Stomach (tissue), 9 donors: ENCODE data around the gene ERC1. TPM values are rescaled to one million over a fixed set of nuclear protein-coding genes. Genes with fewer than 3 reads are reported as not detected.

Experiments
- DNase-seq, 2 donors: peaks; one replicate each; pipeline versions ENCODE4 v3.0.0 to v3.0.0-alpha.2; 2013 to 2019
- H3K27ac ChIP-seq, 5 donors: fragments of 200-600 bp in 4 of 5; sonication (generic) in 4 of 5; one replicate each; pipeline ENCODE4 v1.5.1; 2013 to 2019; ENCODE audit warnings: mild to moderate bottlenecking in 1 of 5, moderate library complexity in 1 of 5
- H3K27me3 ChIP-seq, 3 donors: fragments of 200-600 bp; sonication (generic); one replicate each; pipeline ENCODE4 v1.5.1; 2017 to 2019; ENCODE audit warnings: mixed run types in 1 of 3
- H3K36me3 ChIP-seq, 4 donors: fragments of 200-600 bp; sonication (generic); 1 replicate in 3 of 4; 2 replicates in 1 of 4; pipeline ENCODE4 v1.5.1; 2016 to 2019
- H3K4me1 ChIP-seq, 4 donors: fragments of 200-600 bp; sonication (generic); one replicate each; pipeline ENCODE4 v1.5.1; 2016 to 2019
- H3K4me3 ChIP-seq, 4 donors: fragments of 200-600 bp; sonication (generic) in 3 of 4; one replicate each; pipeline ENCODE4 v1.5.1; 2016 to 2019; ENCODE audit warnings: mild to moderate bottlenecking in 1 of 4
- H3K9me3 ChIP-seq, 4 donors: fragments of 200-600 bp; sonication (generic); one replicate each; pipeline ENCODE4 v1.5.1; 2016 to 2019
- EP300 ChIP-seq: sonication (generic); formaldehyde crosslinking; IDR thresholded peaks from one replicate; pipeline ENCODE4 v1.6.1; 2017; ENCODE audit warnings: antibody characterized with exemption
- POLR2A ChIP-seq, 4 donors: fragments of 450-650 bp; IDR thresholded peaks; one replicate each; pipeline ENCODE4 v1.6.1; 2016; ENCODE audit warnings: antibody characterized with exemption in 4 of 4, control low read depth in 2 of 4, mild to moderate bottlenecking in 1 of 4, moderate library complexity in 1 of 4
- POLR2AphosphoS5 ChIP-seq, 3 donors: sonication (generic); formaldehyde crosslinking; IDR thresholded peaks; one replicate each; pipeline ENCODE4 v1.6.1; 2016; ENCODE audit warnings: antibody characterized with exemption in 3 of 3
- WGBS, 5 donors: extraction: QIAGEN DNeasy Blood & Tissue Kit in 3 of 5; methylation state at CpG; one replicate each; pipeline versions ENCODE4 v1.1.5 to v1.1.7; 2013 to 2018; 5-methylcytosine and 5-hydroxymethylcytosine counted together
- intact Hi-C: fragments of 100-400 bp; cut with DNase I; formaldehyde crosslinking; loops from one replicate; pipeline ENCODE4 v1.15.1; 2023; ENCODE audit warnings: low total_unique reads
- polyA plus RNA-seq, 3 donors: library from polyadenylated mRNA; stranded (reverse); fragments of 200-250 nt; gene quantifications; one replicate each; pipeline ENCODE4 v1.2.3, GENCODE V29; 2013
- total RNA-seq, 5 donors: library from RNA; depleted of rRNA; stranded (reverse); fragments of >200 nt; gene quantifications; one replicate each; pipeline versions ENCODE4 v1.1.0 to v1.2.3, GENCODE V29; 2014 to 2016
- TF ChIP-seq, protein P1 (sequence below), 7 experiments: fragments of 450-650 bp in 4 of 7; fragments of 200-600 bp in 3 of 7; sonication (generic) in 3 of 7; IDR thresholded peaks; one replicate each; pipeline ENCODE4 v1.5.1; 2016 to 2019; ENCODE audit warnings: antibody characterized with exemption in 7 of 7, control low read depth in 2 of 7, mild to moderate bottlenecking in 1 of 7
- donor health status: healthy with polysubstance abuse.
- donor health status: Bipolar disorder and iron deficiency.
- donor health status: healthy.

Gene ERC1
- total and polyA plus RNA-seq, 8 donors, result 3.8 to 69.4 (median 51.6) TPM

DNA sequence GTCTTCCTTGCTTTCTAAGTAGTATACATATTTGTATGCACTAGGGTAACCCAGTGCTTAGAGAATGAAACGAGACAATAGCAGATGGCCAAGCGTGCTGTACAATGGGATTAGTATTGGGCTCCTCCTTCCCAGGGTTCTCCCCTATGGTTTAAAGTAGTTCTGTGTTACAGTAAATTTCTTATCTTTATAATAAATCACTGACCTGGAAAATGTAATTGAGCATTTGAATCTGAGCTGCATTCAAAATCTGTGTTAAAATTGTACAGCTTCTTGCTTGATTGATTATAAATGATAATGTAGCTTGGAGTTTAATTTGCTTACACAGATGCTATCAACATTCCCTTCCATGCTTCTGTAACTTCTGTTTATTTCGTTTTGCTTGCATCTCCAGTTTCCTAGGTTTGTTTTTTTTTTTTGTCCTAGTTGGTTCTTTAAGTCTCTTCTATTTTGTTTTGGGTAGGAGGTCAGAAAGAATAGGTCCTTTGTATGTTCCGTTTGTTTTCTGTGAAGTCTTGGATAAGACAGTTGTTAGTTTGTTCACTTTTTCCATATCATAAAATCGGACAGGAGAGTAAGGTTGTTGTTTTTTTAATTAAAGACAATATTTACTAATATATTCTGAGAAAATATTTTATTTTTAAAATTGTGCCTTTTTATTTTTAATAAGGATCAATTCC lies 171.2 kb downstream of the ERC1 start:
- H3K36me3 ChIP-seq, result no peaks in the 10 kb centered on the region

DNA sequence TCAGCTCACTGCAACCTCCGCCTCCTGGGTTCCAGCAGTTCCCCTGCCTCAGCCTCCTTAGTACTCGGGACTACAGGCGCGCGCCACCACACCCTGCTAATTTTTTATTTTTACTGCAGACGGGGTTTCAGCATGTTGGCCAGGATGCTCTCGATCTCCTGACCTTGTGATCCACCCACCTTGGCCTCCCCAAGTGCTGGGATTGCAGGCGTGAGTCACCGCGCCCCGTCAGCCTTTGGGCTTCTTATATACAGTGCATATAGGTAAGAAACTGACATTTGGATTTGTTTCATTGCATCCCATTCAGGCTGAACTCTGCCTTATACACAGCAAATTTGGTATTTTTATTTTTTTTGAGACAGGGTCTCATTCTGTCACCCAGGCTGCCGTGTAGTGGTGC lies 176.8 kb downstream of the ERC1 start:
- Histone ChIP-seq H3K27me3 (no peaks in the 10 kb centered on the region), H3K4me1 (peaks cover 0 to 8% (median 0%) of the 10 kb centered on the region in 4 donors), H3K4me3 (no peak overlapping the region), H3K36me3 (peaks cover 0 to 11% (median 7%) of the 10 kb centered on the region in 4 donors), H3K9me3 (no peaks in the 10 kb centered on the region), H3K27ac (no peak overlapping the region)
- DNase-seq, result no peak
- intact Hi-C loops, result no loop called here
- TF ChIP-seq POLR2A (IDR thresholded peaks at IDR 0.05), result no peak
- WGBS, 5 donors, result 91 to 97% (median 95%) methylated on average over 12 of the region's 12 CpGs

More for the DNA sequence above, 171.2 kb downstream of the ERC1 start:
- TF ChIP-seq POLR2A (IDR thresholded peaks at IDR 0.05) (no peak), POLR2AphosphoS5 (IDR thresholded peaks at IDR 0.05) (no peak), EP300 (no peak)
- TF ChIP-seq, protein P1, sequence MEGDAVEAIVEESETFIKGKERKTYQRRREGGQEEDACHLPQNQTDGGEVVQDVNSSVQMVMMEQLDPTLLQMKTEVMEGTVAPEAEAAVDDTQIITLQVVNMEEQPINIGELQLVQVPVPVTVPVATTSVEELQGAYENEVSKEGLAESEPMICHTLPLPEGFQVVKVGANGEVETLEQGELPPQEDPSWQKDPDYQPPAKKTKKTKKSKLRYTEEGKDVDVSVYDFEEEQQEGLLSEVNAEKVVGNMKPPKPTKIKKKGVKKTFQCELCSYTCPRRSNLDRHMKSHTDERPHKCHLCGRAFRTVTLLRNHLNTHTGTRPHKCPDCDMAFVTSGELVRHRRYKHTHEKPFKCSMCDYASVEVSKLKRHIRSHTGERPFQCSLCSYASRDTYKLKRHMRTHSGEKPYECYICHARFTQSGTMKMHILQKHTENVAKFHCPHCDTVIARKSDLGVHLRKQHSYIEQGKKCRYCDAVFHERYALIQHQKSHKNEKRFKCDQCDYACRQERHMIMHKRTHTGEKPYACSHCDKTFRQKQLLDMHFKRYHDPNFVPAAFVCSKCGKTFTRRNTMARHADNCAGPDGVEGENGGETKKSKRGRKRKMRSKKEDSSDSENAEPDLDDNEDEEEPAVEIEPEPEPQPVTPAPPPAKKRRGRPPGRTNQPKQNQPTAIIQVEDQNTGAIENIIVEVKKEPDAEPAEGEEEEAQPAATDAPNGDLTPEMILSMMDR (IDR thresholded peaks at IDR 0.05), result no peak
- WGBS, 5 donors, result 53 to 72% (median 61%) methylated on average over 5 of the region's 5 CpGs
- no peaks in the 10 kb centered on the region for H3K9me3 ChIP-seq
- DNase-seq, result no peak
- intact Hi-C loops, result no loop called here
- no peaks in the 10 kb centered on the region for H3K4me1 ChIP-seq
- H3K4me3 ChIP-seq, result no peak overlapping the region
- no peaks in the 10 kb centered on the region for H3K27me3 ChIP-seq
- no peak overlapping the region for H3K27ac ChIP-seq

DNA sequence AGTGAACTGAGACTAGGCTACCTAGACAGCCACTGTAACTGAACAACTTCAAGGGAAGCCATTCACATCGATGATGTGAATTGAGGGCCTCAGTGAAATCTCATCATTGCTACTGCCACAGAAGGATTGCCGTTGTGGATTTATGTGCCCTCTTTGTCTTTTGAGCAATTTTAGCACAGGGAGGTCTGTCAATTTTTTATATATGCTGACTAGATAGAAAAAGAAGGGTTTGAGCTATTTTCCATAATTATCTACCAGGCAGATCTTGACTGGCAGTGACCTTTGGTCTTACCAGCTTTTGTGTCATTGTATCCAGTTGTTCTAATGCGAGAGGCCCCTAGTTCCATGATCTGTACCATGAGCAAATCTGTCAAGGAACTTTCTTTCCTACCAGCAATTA lies 179.4 kb downstream of the ERC1 start:
- peaks cover 0 to 14% (median 8%) of the 10 kb centered on the region in 4 donors for H3K36me3 ChIP-seq
- H3K9me3 ChIP-seq, result no peaks in the 10 kb centered on the region
- no peak overlapping the region for H3K27ac ChIP-seq
- no peak overlapping the region for H3K4me3 ChIP-seq
- peaks cover 0 to 17% (median 6%) of the 10 kb centered on the region in 4 donors for H3K4me1 ChIP-seq
- no peak for DNase-seq
- intact Hi-C loops, result no loop called here
- H3K27me3 ChIP-seq, result no peaks in the 10 kb centered on the region
- TF ChIP-seq POLR2AphosphoS5 (IDR thresholded peaks at IDR 0.05), result no peak
- TF ChIP-seq EP300, result no peak
- TF ChIP-seq, protein P1 (IDR thresholded peaks at IDR 0.05), result no peak
- no peak for TF ChIP-seq POLR2A (IDR thresholded peaks at IDR 0.05)
- 90 to 94% (median 91%) methylated on average over 3 of the region's 3 CpGs for WGBS, 5 donors

DNA sequence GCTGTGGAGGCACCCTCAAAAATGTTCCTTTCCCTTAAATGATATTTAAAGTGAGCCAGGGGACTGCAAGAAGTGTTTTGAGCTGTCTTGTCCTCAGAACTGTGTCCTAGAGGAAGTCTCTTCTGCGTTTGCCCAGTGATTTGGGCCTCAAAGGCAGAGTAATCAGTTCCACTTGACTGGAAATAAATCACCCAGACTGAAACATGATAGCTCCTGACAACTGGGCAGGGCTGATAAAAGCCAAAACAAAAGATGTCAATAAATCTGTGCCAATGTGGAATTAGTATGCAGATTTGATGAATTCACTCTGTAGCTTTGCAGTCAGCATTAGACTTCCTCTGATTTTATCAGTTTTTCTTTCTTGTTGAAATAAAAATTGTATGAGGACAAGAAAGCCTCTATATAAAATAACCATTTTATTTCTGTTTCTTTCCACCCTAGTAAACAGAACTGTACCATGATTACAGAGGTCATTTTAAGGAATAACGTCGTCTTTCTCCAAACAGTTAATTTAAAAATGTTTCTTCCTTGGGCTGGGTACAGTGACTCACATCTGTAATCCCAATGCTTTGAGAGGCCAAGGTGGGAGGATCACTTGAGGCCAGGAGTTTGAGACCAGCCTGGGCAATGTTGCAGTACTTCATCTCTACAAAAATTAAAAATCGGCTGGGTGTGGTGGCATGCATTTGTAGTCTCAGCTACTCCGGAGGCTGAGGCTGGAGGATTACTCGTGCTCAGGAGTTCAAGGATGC lies 180.8 kb downstream of the ERC1 start:
- DNase-seq, result peak in 1 of 2 donors; percentile 10
- 56 to 78% (median 62%) methylated on average over 6 of the region's 6 CpGs for WGBS, 5 donors
- intact Hi-C loops, result no loop called here
- Histone ChIP-seq H3K27ac (no peak overlapping the region), H3K27me3 (no peaks in the 10 kb centered on the region), H3K9me3 (no peaks in the 10 kb centered on the region), H3K4me3 (no peak overlapping the region), H3K4me1 (peaks cover 0 to 17% (median 6%) of the 10 kb centered on the region in 4 donors), H3K36me3 (peaks cover 0 to 18% (median 10%) of the 10 kb centered on the region in 4 donors)
- TF ChIP-seq POLR2AphosphoS5 (IDR thresholded peaks at IDR 0.05) (no peak), POLR2A (IDR thresholded peaks at IDR 0.05) (no peak), EP300 (no peak)
- TF ChIP-seq, protein P1 (IDR thresholded peaks at IDR 0.05), result no peak
